Gastroesophageal sphincter (tissue), 4 donors: ENCODE results near the gene STK32B. TPM values are rescaled to one million over a fixed set of nuclear protein-coding genes. Genes with fewer than 3 reads are reported as not detected.

ENCODE experiments used
- ATAC-seq: fragments of 150-250 bp; one replicate; pipeline ENCODE4 v1.9.1; 2016; ENCODE audit warnings: mild to moderate bottlenecking, moderate library complexity
- H3K27ac ChIP-seq, 4 donors: fragments of 200-600 bp; sonication (generic) in 3 of 4; 1 replicate in 3 of 4; 2 replicates in 1 of 4; pipeline ENCODE4 v1.5.1; 2016 to 2019
- H3K27me3 ChIP-seq: fragments of 200-600 bp; sonication (generic); one replicate; pipeline ENCODE4 v1.5.1; 2019
- H3K36me3 ChIP-seq, 2 donors: fragments of 200-600 bp; sonication (generic); one replicate each; pipeline ENCODE4 v1.5.1; 2019; ENCODE audit warnings: control low read depth in 1 of 2
- H3K4me1 ChIP-seq, 3 donors: fragments of 200-600 bp; sonication (generic); 1 replicate in 2 of 3; 2 replicates in 1 of 3; pipeline ENCODE4 v1.5.1; 2016 to 2019; ENCODE audit warnings: control low read depth in 2 of 3
- H3K4me3 ChIP-seq, 2 donors: fragments of 200-600 bp; sonication (generic); one replicate each; pipeline ENCODE4 v1.5.1; 2019; ENCODE audit warnings: mild to moderate bottlenecking in 1 of 2, moderate library complexity in 1 of 2
- H3K9me3 ChIP-seq, 3 donors: fragments of 200-600 bp; sonication (generic); one replicate each; pipeline ENCODE4 v1.5.1; 2017 to 2019; ENCODE audit warnings: control low read depth in 2 of 3
- EP300 ChIP-seq: sonication (generic); formaldehyde crosslinking; IDR thresholded peaks from one replicate; pipeline ENCODE4 v1.6.1; 2017; ENCODE audit warnings: antibody characterized with exemption, mild to moderate bottlenecking
- POLR2A ChIP-seq, 2 donors: fragments of 450-650 bp; IDR thresholded peaks; one replicate each; pipeline ENCODE4 v1.6.1; 2017; ENCODE audit warnings: antibody characterized with exemption in 2 of 2, mild to moderate bottlenecking in 2 of 2, moderate library complexity in 1 of 2
- POLR2AphosphoS5 ChIP-seq: sonication (generic); formaldehyde crosslinking; IDR thresholded peaks from one replicate; pipeline ENCODE4 v1.6.1; 2017; ENCODE audit warnings: antibody characterized with exemption
- WGBS, 2 donors: methylation state at CpG; one replicate each; pipeline ENCODE4 v1.1.5; 2018; ENCODE audit warnings: low coverage in 1 of 2; 5-methylcytosine and 5-hydroxymethylcytosine counted together
- total RNA-seq, 4 donors: library from RNA; depleted of rRNA; stranded (reverse); fragments of >200 nt; gene quantifications; one replicate each; pipeline ENCODE4 v1.1.0, GENCODE V29; 2016
- TF ChIP-seq, protein P1 (sequence below), 4 experiments: fragments of 200-600 bp in 2 of 4; fragments of 450-650 bp in 2 of 4; sonication (generic) in 1 of 4; IDR thresholded peaks; one replicate each; pipeline ENCODE4 v1.5.1; 2017 to 2019; ENCODE audit warnings: antibody characterized with exemption in 4 of 4, mild to moderate bottlenecking in 2 of 4, moderate library complexity in 2 of 4

STK32B gene
- total RNA-seq, 4 donors from 2014 or later: 1.9 to 5.3 (median 2.4) TPM

DNA sequence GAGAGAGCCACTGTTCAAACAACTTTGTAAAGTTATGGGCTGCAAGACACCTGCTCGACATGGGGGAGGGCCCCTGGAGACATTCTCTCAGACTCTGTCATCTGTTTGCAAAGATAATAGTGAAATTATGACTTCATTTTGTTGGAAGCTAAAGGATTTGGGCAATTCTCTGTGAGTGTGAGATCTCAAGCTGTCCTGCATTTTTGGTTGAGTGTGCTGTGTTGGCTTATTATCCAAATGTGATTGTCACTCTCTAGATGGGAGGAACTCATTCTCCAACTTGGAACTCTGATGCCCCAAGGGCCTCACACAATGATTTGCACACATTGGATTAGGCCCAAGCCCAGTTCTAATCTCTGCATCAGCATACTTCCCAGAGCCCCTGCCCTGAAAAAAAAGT is 63.7 kb downstream of the STK32B start:
- TF ChIP-seq EP300 (no peak), POLR2A (IDR thresholded peaks at IDR 0.05) (no peak), POLR2AphosphoS5 (no peak)
- TF ChIP-seq, protein P1, sequence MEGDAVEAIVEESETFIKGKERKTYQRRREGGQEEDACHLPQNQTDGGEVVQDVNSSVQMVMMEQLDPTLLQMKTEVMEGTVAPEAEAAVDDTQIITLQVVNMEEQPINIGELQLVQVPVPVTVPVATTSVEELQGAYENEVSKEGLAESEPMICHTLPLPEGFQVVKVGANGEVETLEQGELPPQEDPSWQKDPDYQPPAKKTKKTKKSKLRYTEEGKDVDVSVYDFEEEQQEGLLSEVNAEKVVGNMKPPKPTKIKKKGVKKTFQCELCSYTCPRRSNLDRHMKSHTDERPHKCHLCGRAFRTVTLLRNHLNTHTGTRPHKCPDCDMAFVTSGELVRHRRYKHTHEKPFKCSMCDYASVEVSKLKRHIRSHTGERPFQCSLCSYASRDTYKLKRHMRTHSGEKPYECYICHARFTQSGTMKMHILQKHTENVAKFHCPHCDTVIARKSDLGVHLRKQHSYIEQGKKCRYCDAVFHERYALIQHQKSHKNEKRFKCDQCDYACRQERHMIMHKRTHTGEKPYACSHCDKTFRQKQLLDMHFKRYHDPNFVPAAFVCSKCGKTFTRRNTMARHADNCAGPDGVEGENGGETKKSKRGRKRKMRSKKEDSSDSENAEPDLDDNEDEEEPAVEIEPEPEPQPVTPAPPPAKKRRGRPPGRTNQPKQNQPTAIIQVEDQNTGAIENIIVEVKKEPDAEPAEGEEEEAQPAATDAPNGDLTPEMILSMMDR (IDR thresholded peaks at IDR 0.05): no peak
- ATAC-seq: no peak
- Histone ChIP-seq H3K4me3 (no peak overlapping the region), H3K27ac (no peak overlapping the region), H3K36me3 (no peaks in the 10 kb centered on the region), H3K4me1 (no peaks in the 10 kb centered on the region), H3K27me3 (no peaks in the 10 kb centered on the region), H3K9me3 (no peaks in the 10 kb centered on the region)
- WGBS, 2 donors: 14 to 17% methylated on average over 1 of the region's 1 CpG

DNA sequence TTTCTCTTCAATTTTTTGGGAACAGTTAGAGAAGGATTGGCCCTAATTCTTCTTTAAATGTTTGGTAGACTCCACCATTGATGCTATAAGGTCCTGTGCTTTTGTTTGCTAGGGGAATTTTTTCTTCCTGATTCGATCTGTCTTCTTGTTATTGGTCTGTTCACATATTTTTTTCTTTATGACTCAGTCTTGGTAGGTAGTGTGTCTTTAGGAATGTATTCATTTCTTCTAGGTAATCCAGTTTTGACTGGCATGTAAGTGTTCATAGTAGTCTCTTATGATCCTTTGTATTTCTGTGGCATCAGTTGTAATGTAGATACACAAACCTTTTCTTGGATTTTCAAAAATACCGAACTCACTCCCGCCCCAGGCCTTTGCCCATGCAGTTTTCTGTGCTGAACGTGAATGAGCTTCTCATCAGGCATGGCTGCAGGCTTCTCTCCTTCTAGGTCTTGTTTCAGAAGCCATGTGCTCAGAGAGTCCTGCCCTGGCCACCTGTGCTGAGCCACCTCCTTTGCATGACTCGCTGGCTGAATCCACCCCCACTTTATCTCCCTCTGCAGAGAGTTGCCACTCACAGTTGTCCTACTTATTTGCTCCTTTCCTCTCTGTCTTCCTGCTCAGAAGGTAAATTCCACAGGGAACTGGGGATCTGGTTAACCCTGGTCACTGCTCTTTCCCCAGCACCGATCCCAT is 67.0 kb downstream of the STK32B start:
- H3K27me3 ChIP-seq: no peaks in the 10 kb centered on the region
- no peak for TF ChIP-seq EP300
- no peaks in the 10 kb centered on the region for H3K4me1 ChIP-seq
- H3K27ac ChIP-seq: no peak overlapping the region
- no peaks in the 10 kb centered on the region for H3K9me3 ChIP-seq
- ATAC-seq: no peak
- WGBS, 2 donors: 86 to 97% methylated on average over 4 to 6 of the region's 6 CpGs
- H3K4me3 ChIP-seq: no peak overlapping the region
- H3K36me3 ChIP-seq: no peaks in the 10 kb centered on the region

DNA sequence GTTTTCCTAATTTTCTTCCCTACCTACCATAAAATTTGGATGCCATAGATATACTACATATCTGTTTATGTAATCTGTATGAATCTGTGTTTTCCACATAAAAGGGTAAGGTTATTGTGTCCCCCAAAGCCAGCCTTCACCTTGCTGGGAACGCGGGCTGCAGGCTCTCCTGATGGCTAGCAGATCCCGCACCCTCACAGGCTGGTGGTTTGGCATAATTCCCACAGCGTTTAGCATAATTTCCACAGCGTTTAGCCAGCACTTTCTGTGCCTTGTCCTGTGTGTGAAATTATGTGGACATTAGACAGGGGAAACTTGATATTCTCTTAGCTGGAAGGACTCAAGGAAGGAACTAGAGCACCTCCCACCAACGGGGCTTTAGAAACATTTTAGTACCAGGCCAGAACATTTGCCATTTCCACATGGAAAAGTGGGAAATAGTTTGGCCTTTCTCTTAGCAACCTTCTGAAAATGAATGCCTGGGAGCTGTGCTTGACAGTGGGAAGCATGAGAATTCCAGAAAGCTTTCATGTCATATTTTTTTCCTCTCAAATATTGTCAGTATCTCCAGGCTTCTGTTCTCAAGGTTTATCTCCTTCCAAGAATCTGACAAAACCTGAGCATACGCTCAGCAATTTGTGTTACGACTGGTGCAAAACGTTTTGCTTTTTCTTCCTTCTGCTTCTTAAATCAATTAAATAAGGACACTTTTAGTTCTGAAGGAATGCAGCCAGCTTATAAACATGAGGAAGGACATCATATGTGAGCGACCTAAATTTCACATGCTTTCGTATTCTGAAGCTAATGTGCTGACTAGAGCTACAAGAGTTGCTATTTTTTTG is 67.9 kb downstream of the STK32B start:
- H3K36me3 ChIP-seq: no peaks in the 10 kb centered on the region
- no peaks in the 10 kb centered on the region for H3K27me3 ChIP-seq
- no peaks in the 10 kb centered on the region for H3K9me3 ChIP-seq
- TF ChIP-seq, protein P1 (IDR thresholded peaks at IDR 0.05): no peak
- no peak for TF ChIP-seq POLR2AphosphoS5
- TF ChIP-seq POLR2A (IDR thresholded peaks at IDR 0.05): no peak
- no peak for TF ChIP-seq EP300
- no peak overlapping the region for H3K4me3 ChIP-seq
- 45 to 58% methylated on average over 11 of the region's 11 CpGs for WGBS, 2 donors
- no peak for ATAC-seq
- H3K4me1 ChIP-seq: no peaks in the 10 kb centered on the region
- no peak overlapping the region for H3K27ac ChIP-seq

DNA sequence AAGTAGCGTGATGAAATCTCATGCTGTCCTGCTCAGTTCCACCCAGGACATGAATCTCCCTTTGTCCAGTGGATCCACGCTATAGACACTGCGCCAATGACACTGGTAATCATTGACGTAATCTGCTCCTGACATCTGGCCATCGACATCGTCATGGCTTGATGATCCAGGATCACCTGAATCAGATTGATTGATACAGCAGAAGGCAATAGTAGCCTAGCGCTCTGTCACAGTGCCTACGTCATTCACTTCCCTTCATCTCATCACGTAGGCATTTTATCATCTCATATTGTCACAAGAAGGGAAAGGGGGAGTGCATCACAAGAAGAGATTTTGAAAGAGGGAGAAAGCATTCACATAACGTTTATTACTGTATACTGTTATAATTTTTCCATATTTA is 68.8 kb downstream of the STK32B start:
- Histone ChIP-seq H3K27me3 (no peaks in the 10 kb centered on the region), H3K4me1 (no peaks in the 10 kb centered on the region), H3K9me3 (no peaks in the 10 kb centered on the region), H3K36me3 (no peaks in the 10 kb centered on the region), H3K4me3 (no peak overlapping the region), H3K27ac (no peak overlapping the region)
- no peak for ATAC-seq
- TF ChIP-seq EP300 (no peak), POLR2A (IDR thresholded peaks at IDR 0.05) (no peak), POLR2AphosphoS5 (no peak)
- TF ChIP-seq, protein P1 (IDR thresholded peaks at IDR 0.05): no peak
- 90 to 93% methylated on average over 5 to 10 of the region's 10 CpGs for WGBS, 2 donors

DNA sequence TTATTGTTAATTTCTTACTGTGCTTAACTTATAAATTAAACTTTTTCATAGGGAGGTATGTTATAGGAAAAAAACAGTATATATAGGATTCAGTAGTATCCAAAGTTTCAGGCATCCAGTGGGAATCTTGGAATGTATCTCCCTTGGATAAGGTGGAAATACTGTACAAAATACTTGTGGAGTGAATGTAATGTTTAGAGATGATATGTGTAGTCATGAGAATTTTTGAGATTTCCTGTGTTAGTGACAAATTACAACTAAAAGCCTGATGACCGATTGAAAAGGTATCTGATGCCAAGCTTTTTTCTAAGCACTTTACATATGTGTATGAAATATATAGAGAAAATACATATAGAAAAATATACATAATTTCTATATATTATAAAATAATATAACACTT is 69.2 kb downstream of the STK32B start:
- H3K27ac ChIP-seq: no peak overlapping the region
- ATAC-seq: no peak
- 88 to 100% methylated on average over 1 of the region's 1 CpG for WGBS, 2 donors
- H3K27me3 ChIP-seq: no peaks in the 10 kb centered on the region
- TF ChIP-seq POLR2AphosphoS5 (no peak), EP300 (no peak), POLR2A (IDR thresholded peaks at IDR 0.05) (no peak)
- TF ChIP-seq, protein P1 (IDR thresholded peaks at IDR 0.05): no peak
- no peak overlapping the region for H3K4me3 ChIP-seq
- no peaks in the 10 kb centered on the region for H3K36me3 ChIP-seq
- H3K4me1 ChIP-seq: no peaks in the 10 kb centered on the region
- no peaks in the 10 kb centered on the region for H3K9me3 ChIP-seq
